Stimulated activated CD4-positive, alpha-beta T cell treated with anti-CD3 and anti-CD28 coated beads, Interleukin-12 subunit alpha, Interleukin-12 subunit beta, amount 100 ng/mL, for 4 hours (primary cell): ENCODE data around the gene KANTR.
A peak's percentile ranks its signal among the peaks of the same experiment; 100 is the strongest.

Source experiments
- DNase-seq: peaks from one replicate; pipeline ENCODE4 v3.0.0-alpha.2; 2020

KANTR gene, protein sequence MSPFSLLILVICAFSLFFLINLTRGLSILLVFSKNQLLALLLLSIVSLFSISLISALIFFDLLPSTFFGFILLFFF

DNA sequence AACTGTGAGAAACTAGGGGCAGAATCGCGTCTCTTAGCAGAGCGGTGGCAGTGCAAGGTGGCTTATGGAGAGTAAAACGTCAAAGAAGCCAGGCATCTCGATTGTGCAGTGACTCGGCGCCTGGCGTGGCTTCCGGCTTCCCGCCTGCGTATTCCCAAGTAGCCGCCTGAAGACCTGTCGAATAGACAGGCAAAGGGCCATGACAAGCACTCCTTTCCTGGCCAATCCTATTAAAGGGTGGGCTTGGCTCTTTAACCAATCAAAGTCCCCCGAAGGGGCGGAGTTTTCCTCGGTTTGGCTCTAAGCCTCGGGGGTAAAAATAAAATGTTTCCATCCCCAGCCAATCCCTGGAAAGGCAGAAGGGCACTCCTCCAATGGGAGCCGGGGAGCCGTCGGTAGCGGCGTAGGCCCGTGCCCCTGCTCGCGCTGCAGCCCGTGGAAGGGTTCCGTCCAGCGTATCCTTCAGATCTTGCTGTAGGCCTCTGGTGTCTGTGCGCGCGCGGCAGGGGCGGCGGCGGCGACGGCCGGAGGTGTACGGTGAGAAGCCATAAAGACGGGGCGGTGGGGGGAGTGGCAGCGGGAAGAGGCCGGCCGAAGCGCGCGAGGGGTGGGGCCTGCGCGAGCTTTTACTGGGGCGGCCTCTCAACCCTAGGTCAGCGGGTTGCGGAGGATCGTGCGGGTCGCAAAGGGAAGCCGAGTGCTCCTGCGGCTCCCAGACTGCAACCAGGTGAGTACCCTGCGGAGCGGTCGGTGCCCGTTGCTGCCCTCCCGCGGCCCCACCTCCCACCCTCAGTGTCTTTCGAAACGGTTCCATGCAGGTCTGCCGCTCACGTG lies at the start of gene KANTR:
TSS of gene KANTR (plus strand) at position 395 of the 834 bp plus-strand sequence. CDS start 30,131 bp downstream, outside the sequence.
- DNase-seq, result peak; percentile 62

DNA sequence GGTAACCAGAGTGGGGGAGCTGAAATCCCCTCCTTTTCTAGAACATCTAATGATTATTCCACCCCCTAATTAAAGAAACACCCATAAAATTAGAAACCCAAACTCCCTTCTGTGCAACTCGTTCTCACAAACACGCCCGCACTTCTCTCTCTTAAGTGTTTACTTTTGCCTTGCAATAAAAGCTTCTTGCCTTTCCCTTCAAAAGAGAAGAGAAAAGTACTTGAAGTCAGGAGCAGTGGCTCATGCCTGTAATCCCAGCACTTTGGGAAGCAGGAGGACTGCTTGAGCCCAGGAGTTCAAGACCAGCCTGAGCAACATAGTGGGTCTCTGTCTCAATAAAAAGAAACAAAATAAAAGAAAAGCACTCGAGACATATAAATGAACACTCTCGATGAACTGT lies 48.9 kb upstream of the KANTR start:
- no peak for DNase-seq

DNA sequence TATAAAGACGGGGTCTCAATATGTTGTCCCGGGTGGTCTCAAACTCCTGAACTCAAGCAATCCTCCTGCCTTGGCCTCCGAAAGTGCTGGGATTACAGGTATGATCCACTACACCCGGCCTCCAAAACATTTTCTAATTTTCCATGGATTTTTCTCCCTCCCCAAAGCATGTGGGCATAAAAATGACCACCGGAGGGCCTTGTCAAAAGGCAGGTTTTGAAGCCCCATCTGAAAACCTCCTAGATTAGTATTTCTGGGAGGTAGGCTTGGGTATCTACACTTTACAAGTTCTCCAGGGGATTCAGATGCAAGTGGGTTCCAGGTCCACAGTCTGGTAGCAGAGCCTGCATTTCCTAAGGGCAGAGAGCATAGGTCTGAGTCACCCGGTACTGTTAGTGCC lies 46.7 kb upstream of the KANTR start:
- DNase-seq, result no peak

DNA sequence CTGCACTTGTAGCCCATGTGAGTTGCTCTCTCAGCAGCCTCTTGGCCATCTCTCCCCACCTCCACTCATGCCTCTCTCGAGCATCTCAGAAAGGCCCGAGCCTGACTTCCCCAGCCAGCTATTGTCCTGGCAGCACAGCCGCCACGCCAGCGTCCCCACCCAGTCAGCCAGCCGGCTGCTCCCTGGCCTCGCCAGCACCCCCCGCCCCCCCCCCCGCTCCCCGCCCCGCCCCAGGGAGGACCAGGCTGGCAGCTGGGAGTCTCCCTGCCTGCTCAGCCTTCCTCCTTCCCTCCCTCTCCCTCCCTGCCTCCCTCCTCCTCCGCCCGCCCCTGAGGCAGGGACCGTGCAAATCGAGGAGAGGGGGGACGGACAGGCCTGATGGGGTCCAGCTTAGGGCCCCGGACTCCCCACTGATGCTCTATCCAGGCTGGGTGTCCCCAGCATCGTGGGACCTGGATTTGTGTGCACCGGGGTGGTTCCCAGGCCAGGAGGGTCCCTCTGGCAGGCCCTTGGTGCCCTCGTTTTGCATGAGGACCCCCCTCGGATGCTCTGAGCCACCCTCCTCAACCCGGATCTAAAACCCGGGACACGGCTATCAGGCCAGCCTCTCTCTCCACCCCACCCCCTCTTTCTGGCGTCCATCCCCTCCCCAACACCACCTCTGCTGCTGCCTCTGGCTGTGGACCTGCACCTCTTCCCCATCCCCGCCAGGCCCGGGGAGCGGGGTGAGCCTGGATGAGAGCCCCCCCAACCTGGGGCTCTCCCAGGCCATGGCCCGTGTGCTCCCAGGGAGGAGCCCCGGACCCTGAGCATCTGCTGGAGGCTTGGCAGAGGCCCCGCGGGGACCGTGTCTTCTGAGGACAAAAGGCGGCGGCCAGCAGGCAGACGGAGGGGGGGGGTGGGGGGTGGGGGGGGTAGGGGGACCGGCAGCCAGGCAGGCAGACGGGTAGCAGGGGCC lies 45.5 kb upstream of the KANTR start, which contains the start of gene GPR173:
TSS of gene GPR173 (plus strand) at position 621 of the 958 bp plus-strand sequence. CDS start 27,833 bp downstream, outside the sequence.
- DNase-seq, result no peak

DNA sequence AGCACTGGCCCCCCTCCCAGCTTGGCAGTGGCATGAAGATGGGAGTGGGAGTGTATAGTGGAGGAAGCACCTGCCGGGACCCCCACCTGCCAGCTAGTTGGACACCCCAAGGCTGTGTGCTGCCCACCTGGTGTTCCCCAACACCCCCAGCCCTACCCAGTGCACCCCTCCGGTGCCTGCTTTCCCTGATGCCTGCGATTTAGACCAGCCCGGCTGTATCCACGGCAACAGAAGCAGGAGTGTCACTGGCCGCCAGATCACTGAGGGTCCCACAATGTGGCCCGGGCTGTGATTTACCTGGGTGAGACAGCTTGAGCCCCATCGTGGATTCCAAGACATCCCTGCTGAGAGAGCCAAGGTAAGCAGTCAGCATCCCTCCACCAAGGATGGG lies 44.8 kb upstream of the KANTR start:
- DNase-seq, result no peak

DNA sequence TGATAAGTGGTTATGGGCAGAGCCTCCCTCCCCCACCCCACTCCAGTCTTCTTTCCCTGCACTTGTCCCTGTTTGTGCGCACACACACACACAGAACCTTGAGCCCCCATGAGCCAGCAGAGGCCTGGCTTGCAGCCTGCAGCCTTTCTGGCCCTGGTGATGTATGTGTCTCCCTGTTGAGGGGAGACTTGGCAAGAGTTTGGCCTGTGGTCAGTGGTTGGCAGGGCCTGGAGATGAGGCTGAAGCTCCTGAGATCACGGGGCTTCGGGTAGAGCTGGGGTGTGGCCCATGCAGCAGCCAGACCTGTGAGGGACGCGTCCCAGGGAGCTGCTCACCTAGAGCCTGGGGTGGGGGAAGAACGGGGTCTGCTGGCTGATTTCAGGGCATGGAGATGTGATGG lies 43.1 kb upstream of the KANTR start:
- no peak for DNase-seq

DNA sequence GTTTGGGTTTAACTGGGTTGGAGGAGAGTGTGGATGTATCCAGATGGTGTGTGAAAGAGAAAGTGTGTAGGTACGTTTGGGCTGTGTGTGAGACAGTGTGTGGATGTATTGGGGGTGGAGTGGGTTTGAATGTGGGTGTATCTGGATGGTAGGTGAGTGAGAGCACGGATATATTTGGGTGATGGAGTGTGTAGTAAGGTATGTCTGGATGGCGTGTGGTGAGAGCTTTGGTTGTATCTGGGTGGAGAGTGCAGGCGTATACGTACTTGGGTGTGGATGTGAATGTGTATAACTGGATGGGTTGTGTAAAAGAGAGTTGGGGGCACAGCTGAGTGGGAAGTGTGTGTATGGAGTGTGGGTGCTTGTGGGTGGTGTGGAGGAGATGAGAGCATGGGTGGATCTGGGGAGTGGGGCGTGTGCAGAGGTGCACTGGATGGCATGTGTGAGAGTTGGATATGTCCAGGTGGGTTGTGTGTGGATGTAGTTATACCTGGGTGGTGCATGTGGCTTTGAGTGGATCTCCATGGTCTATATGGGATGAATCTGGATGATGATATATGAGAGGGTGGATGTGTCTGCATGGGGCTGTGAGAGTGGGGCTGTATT lies 38.6 kb upstream of the KANTR start:
- no peak for DNase-seq

DNA sequence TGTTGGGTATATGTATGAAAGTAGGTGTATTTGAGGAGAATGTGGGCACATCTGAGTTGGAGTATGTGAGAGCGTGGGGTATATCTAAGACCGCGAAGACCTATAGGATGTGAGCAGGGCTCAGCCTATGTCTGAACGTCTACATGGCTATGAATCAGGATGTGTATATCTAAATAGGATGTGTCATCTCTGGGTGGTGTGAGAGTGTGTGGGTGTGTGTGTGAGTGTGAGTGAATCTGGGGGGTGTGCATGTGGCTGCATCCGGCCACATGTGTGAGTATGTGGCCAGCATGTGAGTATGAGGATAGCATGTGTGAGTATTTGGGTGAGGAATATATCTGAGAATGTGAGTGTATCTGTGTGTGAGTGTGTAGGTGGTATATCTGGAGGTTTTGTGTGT lies 37.6 kb upstream of the KANTR start:
- DNase-seq, result no peak

DNA sequence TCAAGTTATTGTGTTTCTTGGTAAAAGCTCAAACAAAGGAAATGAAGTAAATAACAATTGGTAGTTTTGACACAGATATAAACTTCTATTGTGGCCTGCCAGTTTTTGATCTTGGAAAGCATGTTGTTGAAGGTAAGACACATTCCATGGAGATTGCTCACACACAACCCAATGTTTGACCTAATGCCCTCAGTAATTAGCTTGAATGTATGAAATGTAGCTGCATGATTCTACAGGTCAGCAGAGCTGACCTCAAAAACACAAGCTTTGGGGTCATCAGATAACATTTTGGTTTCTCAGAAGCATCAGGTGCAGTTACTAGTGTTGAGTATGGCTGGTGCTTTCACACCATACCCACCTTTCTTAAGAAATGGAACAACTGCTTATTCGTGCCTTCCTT lies 28.8 kb upstream of the KANTR start:
- no peak for DNase-seq

DNA sequence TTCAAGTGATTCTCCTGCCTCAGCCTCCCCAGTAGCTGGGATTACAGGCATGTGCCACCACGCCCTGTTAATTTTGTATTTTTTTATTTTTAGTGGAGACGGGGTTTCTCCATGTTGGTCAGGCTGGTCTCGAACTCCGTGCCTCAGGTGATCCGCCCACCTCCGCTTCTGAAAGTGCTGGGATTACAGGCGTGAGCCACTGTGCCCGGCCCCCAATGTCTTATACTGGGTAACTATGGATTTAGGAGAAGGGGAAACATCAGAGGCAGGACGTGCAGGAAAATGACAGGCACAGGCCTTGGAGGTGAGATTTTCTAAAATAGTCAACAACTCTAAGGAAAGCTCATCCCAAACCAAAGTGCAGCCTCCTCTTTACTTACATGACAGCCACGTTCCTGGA lies 22.9 kb upstream of the KANTR start:
- no peak for DNase-seq

DNA sequence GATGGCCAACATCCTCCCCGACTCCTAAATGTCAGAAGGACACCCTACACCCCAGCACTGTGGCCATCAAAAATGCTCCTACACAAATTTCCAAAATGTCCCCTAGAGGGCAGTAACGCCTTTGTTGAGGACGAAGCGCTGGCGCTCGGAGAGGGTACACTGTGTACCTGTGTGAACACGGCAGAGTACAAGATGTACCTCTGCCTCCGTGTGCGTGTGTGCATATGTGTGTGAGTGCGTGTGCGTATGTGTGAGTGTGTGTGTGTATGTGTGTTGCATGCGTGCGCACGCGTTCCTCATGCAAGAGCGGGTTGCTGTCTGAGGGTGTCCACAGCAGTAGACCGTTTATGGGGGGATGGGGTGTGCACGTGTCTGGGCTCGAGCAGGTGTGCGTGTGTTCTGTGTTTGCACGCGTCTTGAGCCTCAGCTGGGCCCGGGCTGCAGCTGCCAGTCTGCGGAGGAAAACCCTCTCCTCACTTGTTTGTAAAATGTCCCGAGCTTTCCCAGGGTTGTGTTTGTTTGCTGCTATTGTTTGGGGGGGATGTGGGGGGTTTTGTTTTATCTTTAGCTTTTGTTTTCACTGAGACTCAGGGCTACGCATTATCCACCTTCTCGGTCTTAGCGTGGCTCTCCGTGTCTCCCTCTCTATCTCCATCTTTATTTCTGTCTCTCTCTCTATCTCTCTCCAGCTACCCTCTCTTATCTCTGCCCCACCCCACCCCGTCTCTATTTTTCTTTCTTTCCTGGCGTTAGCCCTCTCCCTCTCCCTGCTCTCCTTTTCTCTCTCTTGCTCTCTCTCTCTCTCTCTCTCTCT lies 22.1 kb upstream of the KANTR start:
- DNase-seq, result peak; percentile 45

DNA sequence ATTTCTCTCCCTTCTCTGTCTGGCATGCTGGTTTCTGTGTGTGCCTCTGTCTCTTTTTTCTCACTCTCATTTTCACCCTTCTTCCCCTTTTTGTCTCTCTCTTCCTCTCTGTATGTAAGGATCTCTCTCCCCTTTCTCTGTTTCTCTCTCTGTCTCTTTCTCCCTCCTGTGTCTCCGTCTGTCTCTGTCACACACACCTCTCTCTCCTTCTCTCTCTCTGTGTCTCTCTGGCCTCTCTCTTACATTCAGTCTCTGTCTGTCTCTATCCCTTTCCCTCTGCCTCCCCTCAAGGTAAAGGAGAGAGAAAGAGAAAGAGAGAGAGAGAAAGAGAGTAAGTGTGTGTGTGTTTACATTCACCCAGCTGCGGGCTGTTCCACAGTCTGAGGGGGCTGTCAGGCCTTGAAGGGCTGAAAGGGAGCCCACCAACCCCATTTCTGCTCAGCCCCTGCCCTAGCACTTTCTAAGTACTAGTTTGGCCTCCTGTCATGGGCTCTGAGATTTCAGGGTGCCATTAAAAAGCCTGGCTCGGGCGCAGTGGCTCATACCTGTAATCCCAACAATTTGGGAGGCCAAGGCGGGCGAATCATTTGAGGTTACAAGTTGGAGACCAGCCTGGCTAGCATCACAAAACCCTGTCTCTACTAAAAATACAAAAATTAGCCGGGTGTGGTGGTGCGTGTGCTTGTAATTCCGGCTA lies 21.4 kb upstream of the KANTR start:
- no peak for DNase-seq

DNA sequence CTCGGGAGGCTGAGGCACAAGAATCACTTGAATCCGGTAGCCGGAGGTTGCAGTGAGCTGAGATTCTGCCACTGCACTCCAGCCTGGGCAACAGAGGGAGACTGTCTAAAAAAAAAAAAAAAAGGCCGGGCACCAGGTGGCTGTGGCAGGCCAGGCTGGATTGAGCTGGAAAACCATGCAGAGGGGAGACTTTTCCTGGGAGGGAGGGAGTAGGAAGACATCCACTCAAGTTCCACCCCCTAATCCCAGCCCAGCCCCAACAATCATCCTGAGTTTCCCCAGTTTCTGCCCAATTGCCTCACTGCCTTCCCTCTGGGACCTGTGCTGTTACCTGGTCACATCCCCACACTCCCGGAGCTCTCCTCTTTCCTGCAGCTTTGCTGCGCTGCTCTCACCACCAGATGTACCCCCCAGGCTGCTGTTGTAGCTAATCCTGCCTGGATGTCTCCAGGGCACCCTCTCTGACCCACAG lies 20.8 kb upstream of the KANTR start:
- DNase-seq, result no peak

DNA sequence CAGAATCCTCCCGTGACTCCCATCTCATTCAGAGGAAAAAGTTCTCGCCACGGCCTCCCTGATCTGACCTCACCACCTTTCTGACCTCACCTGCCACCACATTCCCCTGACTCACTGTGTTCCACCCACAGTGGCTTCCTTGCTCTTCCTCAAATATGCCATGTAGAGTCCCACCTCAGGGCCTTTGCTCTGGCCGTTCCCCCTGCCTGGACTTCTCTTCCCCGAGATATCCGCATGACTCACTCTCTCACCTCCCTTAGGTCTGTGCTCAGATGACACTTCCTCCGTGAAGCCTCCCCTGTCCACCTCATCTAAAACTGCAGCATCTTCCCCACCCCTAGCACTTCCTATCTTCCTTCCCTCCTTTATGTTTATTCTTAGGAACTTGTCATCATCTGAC lies 18.9 kb upstream of the KANTR start:
- DNase-seq, result no peak

DNA sequence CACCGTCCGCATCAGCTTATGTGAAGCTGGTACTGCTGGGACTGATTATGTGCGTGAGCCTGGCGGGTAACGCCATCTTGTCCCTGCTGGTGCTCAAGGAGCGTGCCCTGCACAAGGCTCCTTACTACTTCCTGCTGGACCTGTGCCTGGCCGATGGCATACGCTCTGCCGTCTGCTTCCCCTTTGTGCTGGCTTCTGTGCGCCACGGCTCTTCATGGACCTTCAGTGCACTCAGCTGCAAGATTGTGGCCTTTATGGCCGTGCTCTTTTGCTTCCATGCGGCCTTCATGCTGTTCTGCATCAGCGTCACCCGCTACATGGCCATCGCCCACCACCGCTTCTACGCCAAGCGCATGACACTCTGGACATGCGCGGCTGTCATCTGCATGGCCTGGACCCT lies 17.3 kb upstream of the KANTR start:
- DNase-seq, result no peak

DNA sequence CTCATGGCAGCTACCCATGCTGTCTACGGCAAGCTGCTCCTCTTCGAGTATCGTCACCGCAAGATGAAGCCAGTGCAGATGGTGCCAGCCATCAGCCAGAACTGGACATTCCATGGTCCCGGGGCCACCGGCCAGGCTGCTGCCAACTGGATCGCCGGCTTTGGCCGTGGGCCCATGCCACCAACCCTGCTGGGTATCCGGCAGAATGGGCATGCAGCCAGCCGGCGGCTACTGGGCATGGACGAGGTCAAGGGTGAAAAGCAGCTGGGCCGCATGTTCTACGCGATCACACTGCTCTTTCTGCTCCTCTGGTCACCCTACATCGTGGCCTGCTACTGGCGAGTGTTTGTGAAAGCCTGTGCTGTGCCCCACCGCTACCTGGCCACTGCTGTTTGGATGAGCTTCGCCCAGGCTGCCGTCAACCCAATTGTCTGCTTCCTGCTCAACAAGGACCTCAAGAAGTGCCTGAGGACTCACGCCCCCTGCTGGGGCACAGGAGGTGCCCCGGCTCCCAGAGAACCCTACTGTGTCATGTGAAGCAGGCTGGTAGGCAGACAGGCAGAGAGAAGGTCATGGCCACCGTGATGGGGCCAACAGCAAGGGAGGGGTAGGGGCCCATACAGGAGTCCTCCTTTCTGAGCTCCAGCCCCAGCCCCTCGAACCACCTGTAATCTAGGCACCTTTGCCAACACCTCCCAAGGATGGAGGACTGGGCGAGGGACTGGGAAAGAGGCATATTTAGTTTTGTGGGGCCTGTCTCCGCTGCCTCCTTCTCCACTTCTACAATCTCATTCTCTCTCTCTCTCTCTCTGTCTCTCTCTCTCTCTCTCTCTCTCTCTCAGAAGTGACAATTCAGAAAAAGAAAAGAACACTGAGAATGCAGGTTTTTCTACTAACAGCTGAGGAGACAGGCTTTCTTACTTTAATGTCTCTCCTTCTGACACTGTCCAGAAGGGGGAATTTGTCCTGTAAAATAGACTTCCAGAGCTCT lies 16.4 kb upstream of the KANTR start:
- no peak for DNase-seq

DNA sequence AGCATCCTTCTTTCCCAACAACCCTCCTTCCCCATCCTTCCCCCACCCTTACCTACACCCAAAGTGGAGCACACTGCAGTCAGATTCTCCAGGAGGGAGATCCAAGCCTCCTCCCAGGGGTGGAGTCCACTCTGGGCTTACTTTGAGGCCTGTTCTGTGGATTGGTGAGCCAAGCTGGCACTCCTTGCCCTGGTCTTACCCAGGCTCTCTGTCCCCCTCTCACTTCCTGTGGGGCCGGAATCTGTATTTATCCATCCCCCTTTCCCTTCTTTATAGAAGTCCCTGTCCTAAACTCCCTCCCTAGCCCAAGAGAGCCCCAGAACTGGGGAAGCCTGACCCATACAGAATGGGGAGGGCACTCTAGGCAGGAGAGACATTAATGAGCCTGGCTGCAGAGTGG lies 15.0 kb upstream of the KANTR start:
- DNase-seq, result no peak

DNA sequence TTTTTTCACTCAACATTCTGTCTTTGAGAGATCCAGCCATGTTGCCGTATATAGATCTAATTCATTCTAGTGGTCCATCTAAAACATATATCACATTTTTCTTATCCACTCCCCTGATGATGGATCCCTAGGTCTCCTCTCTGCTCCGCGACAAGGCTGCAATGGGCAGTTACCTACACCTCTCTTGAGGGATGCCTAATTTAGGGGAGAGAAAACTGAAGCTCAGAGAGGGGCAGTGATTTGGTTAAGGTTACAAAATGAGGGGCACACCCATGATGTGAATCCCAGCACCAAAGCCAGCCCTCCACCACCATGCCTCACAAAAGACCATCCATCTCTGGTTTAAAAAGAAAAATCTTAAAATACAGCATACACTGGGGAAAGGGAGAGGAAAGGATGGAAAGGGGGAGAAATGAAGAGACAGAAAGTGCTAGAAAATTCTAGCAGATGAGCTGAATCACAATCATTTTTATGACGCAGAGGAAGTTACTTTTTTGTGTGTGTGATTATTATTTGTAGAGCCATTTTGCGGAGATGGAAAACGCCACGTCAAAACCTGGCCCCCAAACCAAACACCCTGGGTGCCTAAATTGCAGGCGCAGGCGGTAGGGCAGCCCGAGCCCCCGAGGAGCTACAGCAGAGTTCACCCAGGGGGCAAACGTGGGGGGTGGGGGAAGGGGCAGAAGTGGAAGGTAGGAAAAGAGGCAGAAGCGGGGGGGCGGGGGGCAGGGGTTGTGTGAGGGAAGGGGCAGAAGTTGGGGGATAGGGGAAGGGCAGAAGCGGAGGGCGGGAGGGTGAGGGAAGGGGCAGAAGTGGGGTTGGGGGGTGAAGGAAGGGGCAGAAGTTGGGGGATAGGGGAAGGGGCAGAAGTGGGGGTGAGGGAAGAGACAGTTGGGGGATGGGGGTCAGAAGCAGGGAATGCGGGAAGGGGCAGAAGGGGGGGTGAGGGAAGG lies 13.0 kb upstream of the KANTR start:
- DNase-seq, result no peak
